NCI-H2196 (cell line): ENCODE data around the gene GNA12.

ENCODE experiments used
- DNase-seq: peaks from one replicate; lab custom pipeline; 2025; ENCODE audit not compliant: unreplicated experiment; lab: John Stamatoyannopoulos, UW

GNA12 gene

GRCh38 chr7:2805213-2805944, 38.7 kb downstream of the GNA12 start:
- DNase-seq = no peak

GRCh38 chr7:2804227-2804763, 39.8 kb downstream of the GNA12 start:
- DNase-seq = no peak

GRCh38 chr7:2803755-2804154, 40.4 kb downstream of the GNA12 start:
- DNase-seq = no peak

- DNase-seq = no peak
Observed at GRCh38 chr7:2803342-2803692, 40.8 kb downstream of the GNA12 start.

- peak; percentile 33 for DNase-seq
Observed at GRCh38 chr7:2802504-2803341, 41.4 kb downstream of the GNA12 start.

- no peak for DNase-seq
Observed at GRCh38 chr7:2802101-2802500, 42.0 kb downstream of the GNA12 start.

- no peak for DNase-seq
Observed at GRCh38 chr7:2800931-2801688, 43.0 kb downstream of the GNA12 start.

- DNase-seq = no peak
Observed at GRCh38 chr7:2800220-2800930, 43.7 kb downstream of the GNA12 start.

- DNase-seq = no peak
Observed at GRCh38 chr7:2799253-2799652, 44.9 kb downstream of the GNA12 start.

GRCh38 chr7:2798669-2799068, 45.4 kb downstream of the GNA12 start:
- no peak for DNase-seq

GRCh38 chr7:2796358-2797352, 47.5 kb downstream of the GNA12 start:
- DNase-seq = no peak

- no peak for DNase-seq
Observed at GRCh38 chr7:2795906-2796305, 48.2 kb downstream of the GNA12 start.

- DNase-seq = no peak
Observed at GRCh38 chr7:2794836-2795636, 49.1 kb downstream of the GNA12 start.

- DNase-seq = no peak
Observed at GRCh38 chr7:2792856-2793487, 51.1 kb downstream of the GNA12 start.

- DNase-seq = no peak
Observed at GRCh38 chr7:2792235-2792634, 51.9 kb downstream of the GNA12 start.

GRCh38 chr7:2791390-2791789, 52.7 kb downstream of the GNA12 start:
- no peak for DNase-seq

GRCh38 chr7:2787251-2787951, 56.7 kb downstream of the GNA12 start:
- no peak for DNase-seq
